HG03066 (cell line): ENCODE measurements around the gene NFXL1.
A peak's percentile ranks its signal among the peaks of the same experiment; 100 is the strongest.

ENCODE experiments used
- ATAC-seq: cut with Tn5 transposase; IDR thresholded peaks from one replicate; pipeline ENCODE4 v1.9.1; 2021; ENCODE audit warnings: low read depth; ENCODE audit not compliant: unreplicated experiment

Gene NFXL1

GRCh38 chr4:47899639-47900038, 14.7 kb downstream of the NFXL1 start:
- no peak for ATAC-seq

DNA sequence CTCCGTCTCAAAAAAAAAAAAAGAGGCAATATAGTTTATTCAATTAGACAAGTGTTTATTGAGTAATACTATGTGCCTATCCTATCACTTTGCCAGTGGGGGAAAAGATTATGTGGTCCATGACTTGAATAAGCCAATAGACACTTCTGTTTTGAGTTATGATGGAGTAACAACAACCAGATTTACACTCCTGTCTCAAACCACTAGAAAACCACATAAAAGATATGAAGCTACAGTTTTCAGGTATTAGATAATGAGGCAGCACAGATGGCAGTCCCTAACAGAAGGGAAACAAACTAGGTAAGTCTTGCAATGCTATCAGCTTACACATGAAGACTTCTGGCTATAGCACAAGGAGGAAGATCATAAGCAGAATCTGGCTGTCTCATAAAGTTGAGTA, 22.5 kb downstream of the NFXL1 start:
- ATAC-seq, result no peak

GRCh38 chr4:47882228-47882627, 32.2 kb downstream of the NFXL1 start:
- ATAC-seq, result no peak

GRCh38 chr4:47879458-47879857, 34.9 kb downstream of the NFXL1 start:
- no peak for ATAC-seq

- no peak for ATAC-seq
Measured at GRCh38 chr4:47876784-47877546, 37.4 kb downstream of the NFXL1 start.

- ATAC-seq, result no peak
Measured at GRCh38 chr4:47876310-47876709, 38.1 kb downstream of the NFXL1 start.

- ATAC-seq, result no peak
Measured at GRCh38 chr4:47873877-47874541, 40.4 kb downstream of the NFXL1 start.

DNA sequence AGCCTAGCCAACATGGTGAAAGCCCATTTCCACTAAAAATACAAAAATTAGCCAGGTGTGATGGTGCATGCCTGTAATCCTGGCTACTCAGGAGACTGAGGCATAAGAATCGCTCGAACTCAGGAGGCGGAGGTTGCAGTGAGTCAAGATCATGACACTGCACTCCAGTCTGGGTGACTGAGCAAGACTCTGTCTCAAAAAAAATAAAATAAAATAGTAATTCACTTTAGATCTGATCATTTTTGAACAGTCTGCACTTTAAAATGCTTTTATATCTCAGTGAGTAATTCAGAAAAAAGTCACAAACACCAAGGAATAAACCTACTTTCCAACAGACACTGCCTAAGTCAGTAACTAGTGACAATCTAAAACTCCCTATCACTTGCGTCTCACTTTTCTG, 50.9 kb downstream of the NFXL1 start:
- no peak for ATAC-seq

GRCh38 chr4:47862297-47862696, 52.1 kb downstream of the NFXL1 start:
- ATAC-seq, result no peak

DNA sequence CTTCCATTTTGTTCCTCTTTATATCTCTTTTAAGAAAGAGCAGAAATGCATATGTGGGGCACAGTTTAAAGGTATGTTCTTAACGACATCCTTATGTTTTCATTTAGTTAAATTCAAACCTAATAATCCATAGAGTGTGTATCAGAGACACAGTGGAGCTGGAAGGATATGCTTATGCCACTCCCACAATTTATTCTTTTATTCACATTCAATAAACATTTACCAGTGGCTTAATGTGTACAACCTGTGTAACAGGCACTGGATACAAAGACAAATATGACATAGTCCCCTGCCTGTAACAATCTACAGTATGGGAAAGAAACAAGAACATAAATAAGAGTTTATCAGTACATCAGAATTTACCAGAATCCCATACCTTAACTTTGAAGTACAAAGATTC, 54.1 kb downstream of the NFXL1 start:
- no peak for ATAC-seq

DNA sequence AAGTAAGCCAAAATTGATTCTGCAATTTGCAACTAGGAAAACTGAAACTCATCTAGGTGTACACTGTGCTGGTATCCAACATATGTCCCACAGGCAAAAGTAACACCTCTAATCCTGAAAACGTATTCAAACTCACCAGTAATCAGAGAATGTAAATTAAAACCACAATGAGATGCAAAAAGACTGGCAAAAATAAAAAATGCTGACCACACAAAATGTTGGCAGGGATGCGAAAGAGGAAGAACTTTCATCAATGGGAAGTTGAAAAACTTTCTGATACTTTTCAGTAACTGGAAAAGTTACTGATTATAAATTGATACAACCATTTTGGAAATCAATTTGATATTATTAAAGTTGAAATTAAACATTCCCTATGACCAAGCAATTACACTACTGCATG, 56.4 kb downstream of the NFXL1 start:
- ATAC-seq, result no peak

- ATAC-seq, result no peak
Measured at GRCh38 chr4:47856713-47857112, 57.7 kb downstream of the NFXL1 start.

GRCh38 chr4:47855350-47855749, 59.0 kb downstream of the NFXL1 start:
- ATAC-seq, result no peak

DNA sequence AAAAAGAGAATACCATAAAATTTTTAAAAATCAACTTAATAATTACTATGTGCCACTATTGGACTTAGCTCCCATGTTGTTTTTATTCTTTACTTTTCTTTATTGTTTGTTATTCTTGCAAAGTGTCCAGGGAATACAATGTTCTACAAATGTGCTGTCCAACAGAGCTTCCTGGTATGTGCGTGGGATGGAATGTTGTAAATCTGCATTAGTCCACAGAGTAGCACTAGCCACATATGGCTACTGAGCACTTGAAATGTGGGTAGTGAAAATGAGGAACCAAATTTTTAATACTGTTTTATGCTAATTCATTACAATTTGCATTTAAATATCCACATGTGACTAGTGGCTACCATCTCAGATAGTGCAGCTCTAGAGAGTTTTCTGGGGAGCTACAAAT, 62.2 kb downstream of the NFXL1 start:
- ATAC-seq, result no peak

DNA sequence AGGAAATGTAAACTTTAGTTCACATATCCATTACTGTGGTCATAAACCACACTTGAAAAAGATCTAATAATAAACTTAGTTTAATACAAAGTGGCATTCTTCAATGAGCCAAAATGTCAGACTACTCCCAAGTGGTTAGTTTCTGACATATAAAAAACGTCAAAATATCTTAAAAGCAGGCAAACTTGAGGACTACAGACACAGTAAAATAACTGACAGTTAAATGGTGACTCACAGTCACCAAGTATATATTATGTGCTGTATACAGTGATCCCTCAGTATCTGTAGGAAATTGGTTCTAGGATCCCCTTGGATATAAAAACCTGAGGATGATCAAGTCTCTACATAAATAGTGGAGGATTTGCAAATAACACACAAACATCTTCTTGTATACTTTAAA, 64.9 kb downstream of the NFXL1 start:
- no peak for ATAC-seq

- no peak for ATAC-seq
Measured at GRCh38 chr4:47848041-47848440, 66.3 kb downstream of the NFXL1 start.

- no peak for ATAC-seq
Measured at GRCh38 chr4:47842985-47843384, 71.4 kb downstream of the NFXL1 start.

- no peak for ATAC-seq
Measured at GRCh38 chr4:47840291-47840690, 74.1 kb downstream of the NFXL1 start.

GRCh38 chr4:47839259-47839658, 75.1 kb downstream of the NFXL1 start:
- peak; percentile 50 for ATAC-seq

GRCh38 chr4:47838445-47838844, 75.9 kb downstream of the NFXL1 start:
- no peak for ATAC-seq

DNA sequence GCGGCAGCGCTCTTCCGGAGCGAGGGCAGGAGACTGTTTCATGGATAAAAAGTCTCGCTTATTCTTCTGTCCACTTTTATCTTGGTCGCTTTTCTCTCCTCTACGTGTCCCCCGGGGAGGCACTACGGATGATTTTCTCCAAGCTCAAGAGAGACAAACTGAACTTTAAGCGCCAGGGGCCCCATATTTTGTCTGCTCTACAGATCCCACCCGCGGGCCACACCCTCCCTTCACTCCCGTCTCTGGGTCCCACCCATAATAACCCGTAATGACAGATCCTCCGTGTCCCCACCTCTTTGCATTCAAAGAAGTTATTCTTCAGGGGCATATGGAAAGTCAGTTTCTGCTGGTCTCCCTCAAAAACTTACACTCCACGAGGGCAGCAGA, 76.5 kb downstream of the NFXL1 start, which contains the start of gene CORIN:
CORIN (minus strand) TSS at position 160 of the 387 bp plus-strand sequence; CDS start at position 42, 118 bp downstream.
- ATAC-seq, result no peak
